MM.1S (cell line): ENCODE results near the gene ADISSP.

Experiments
- DNase-seq: peaks from one replicate; pipeline ENCODE4 v3.0.0-alpha.2; 2015
- H2AFZ ChIP-seq: fragments of 300-600 bp; sonication (generic); 2 replicates; pipeline ENCODE4 v1.6.0; 2016; ENCODE audit warnings: antibody characterized with exemption, low read length
- H3F3A ChIP-seq: fragments of 300-600 bp; sonication (generic); 2 replicates; pipeline ENCODE4 v1.6.1; 2016; ENCODE audit warnings: mild to moderate bottlenecking, antibody characterized with exemption, low read length, moderate library complexity, mixed read lengths; ENCODE audit not compliant: insufficient read depth
- H3K27ac ChIP-seq: fragments of 300-600 bp; sonication (generic); 2 replicates; pipeline ENCODE4 v1.5.1; 2016; ENCODE audit warnings: mild to moderate bottlenecking, low read length
- H3K27me3 ChIP-seq: fragments of 300-600 bp; sonication (generic); replicated peaks from 2 replicates; pipeline ENCODE4 v1.6.0; 2016; ENCODE audit warnings: low read length; ENCODE audit not compliant: insufficient read depth
- H3K36me3 ChIP-seq: fragments of 300-600 bp; sonication (generic); replicated peaks from 2 replicates; pipeline ENCODE4 v1.6.1; 2016; ENCODE audit warnings: mild to moderate bottlenecking, low read length, mixed read lengths; ENCODE audit not compliant: insufficient read depth
- H3K4me1 ChIP-seq: fragments of 300-600 bp; sonication (generic); 2 replicates; pipeline ENCODE4 v1.6.1; 2016; ENCODE audit warnings: low read length, mixed read lengths
- H3K4me2 ChIP-seq: fragments of 300-600 bp; sonication (generic); 2 replicates; pipeline ENCODE4 v1.6.0; 2016; ENCODE audit warnings: low read depth, low read length
- H3K4me3 ChIP-seq: fragments of 300-600 bp; sonication (generic); 2 replicates; pipeline ENCODE4 v1.5.1; 2016; ENCODE audit warnings: low read length, mixed read lengths
- H3K79me2 ChIP-seq: fragments of 300-600 bp; sonication (generic); 2 replicates; pipeline ENCODE4 v1.6.1; 2016; ENCODE audit warnings: mixed run types, low read length, mixed read lengths
- H3K9ac ChIP-seq: fragments of 300-600 bp; sonication (generic); 2 replicates; pipeline ENCODE4 v1.6.1; 2016; ENCODE audit warnings: low read length, mixed read lengths
- H3K9me2 ChIP-seq: fragments of 300-600 bp; sonication (generic); replicated peaks from 2 replicates; pipeline ENCODE4 v1.6.1; 2016; ENCODE audit warnings: mild to moderate bottlenecking, low read length, mixed read lengths; ENCODE audit not compliant: insufficient read depth
- H3K9me3 ChIP-seq: fragments of 300-600 bp; sonication (generic); replicated peaks from 2 replicates; pipeline ENCODE4 v1.6.1; 2016; ENCODE audit warnings: mild to moderate bottlenecking, low read length, mixed read lengths; ENCODE audit not compliant: insufficient read depth
- H4K20me1 ChIP-seq: fragments of 300-600 bp; sonication (generic); 2 replicates; pipeline ENCODE4 v1.6.1; 2016; ENCODE audit warnings: mild to moderate bottlenecking, low read length, moderate library complexity, mixed read lengths; ENCODE audit not compliant: insufficient read depth
- CTCF ChIP-seq: fragments of 300-600 bp; sonication (generic); IDR thresholded peaks from 2 replicates; pipeline ENCODE4 v1.5.1; 2016; ENCODE audit warnings: antibody characterized with exemption, low read length, mixed read lengths
- EZH2 ChIP-seq: fragments of 300-600 bp; sonication (generic); optimal IDR thresholded peaks from 2 replicates; pipeline ENCODE3; 2017; ENCODE audit warnings: low read depth, mild to moderate bottlenecking, antibody characterized with exemption, low read length, mixed read lengths
- EZH2phosphoT487 ChIP-seq: fragments of 300-600 bp; sonication (generic); IDR thresholded peaks from 2 replicates; pipeline ENCODE4 v1.6.1; 2018; ENCODE audit warnings: antibody characterized with exemption, low read length

Gene ADISSP

GRCh38 chr20:3752386-3752759, 15.2 kb downstream of the ADISSP start:
- Histone ChIP-seq H4K20me1 (no peaks in the 10 kb centered on the region), H3F3A (no peaks in the 10 kb centered on the region), H3K9me3 (no peaks in the 10 kb centered on the region), H3K4me3 (no peak overlapping the region), H3K4me2 (no peak overlapping the region), H3K9ac (no peak overlapping the region), H3K9me2 (no peaks in the 10 kb centered on the region), H3K4me1 (no peaks in the 10 kb centered on the region), H3K79me2 (no peaks in the 10 kb centered on the region), H3K27me3 (peaks cover 7% of the 10 kb centered on the region), H3K27ac (no peak overlapping the region), H3K36me3 (no peaks in the 10 kb centered on the region), H2AFZ (no peak overlapping the region)
- DNase-seq = no peak
- TF ChIP-seq EZH2 (no peak), CTCF (no peak), EZH2phosphoT487 (no peak)

- Histone ChIP-seq H3K4me3 (no peak overlapping the region), H3K4me1 (no peaks in the 10 kb centered on the region), H3K4me2 (no peak overlapping the region), H3F3A (no peaks in the 10 kb centered on the region), H3K27ac (no peak overlapping the region), H2AFZ (no peak overlapping the region), H3K27me3 (peaks cover 11% of the 10 kb centered on the region), H3K79me2 (no peaks in the 10 kb centered on the region), H4K20me1 (no peaks in the 10 kb centered on the region), H3K9ac (no peak overlapping the region), H3K9me3 (no peaks in the 10 kb centered on the region), H3K36me3 (no peaks in the 10 kb centered on the region), H3K9me2 (no peaks in the 10 kb centered on the region)
- no peak for TF ChIP-seq CTCF
- TF ChIP-seq EZH2 = no peak
- no peak for TF ChIP-seq EZH2phosphoT487
- DNase-seq = no peak
Observed at GRCh38 chr20:3751675-3752385, 15.7 kb downstream of the ADISSP start.

DNA sequence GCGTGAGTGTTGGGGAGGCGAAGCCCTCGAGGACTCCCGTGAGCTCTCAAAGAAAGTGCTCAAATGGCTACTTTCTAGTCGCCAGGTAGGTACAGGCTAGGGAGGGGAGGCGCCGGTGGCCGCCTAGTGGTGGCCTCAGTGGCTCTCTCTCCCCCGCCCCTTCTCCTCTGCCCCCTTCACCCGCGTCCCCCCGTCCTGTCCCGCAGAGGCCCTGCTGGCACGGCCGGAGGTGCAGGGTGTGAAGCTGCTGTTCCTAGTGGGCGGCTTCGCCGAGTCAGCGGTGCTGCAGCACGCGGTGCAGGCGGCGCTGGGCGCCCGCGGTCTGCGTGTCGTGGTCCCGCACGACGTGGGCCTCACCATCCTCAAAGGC, 16.3 kb downstream of the ADISSP start:
- no peaks in the 10 kb centered on the region for H3K36me3 ChIP-seq

More for the DNA sequence above, 16.3 kb downstream of the ADISSP start:
- H3K9ac ChIP-seq = no peak overlapping the region
- H3K79me2 ChIP-seq = no peaks in the 10 kb centered on the region
- H3K9me3 ChIP-seq = no peaks in the 10 kb centered on the region
- no peak for DNase-seq
- no peak overlapping the region for H3K27ac ChIP-seq
- H4K20me1 ChIP-seq = no peaks in the 10 kb centered on the region
- H3K4me1 ChIP-seq = no peaks in the 10 kb centered on the region
- H2AFZ ChIP-seq = no peak overlapping the region
- H3K27me3 ChIP-seq = peaks cover 14% of the 10 kb centered on the region
- no peaks in the 10 kb centered on the region for H3F3A ChIP-seq
- H3K4me3 ChIP-seq = no peak overlapping the region
- no peak overlapping the region for H3K4me2 ChIP-seq
- H3K9me2 ChIP-seq = no peaks in the 10 kb centered on the region
- TF ChIP-seq CTCF (no peak), EZH2 (no peak), EZH2phosphoT487 (no peak)
